SJSA1 (cell line): Measurements from ENCODE around the gene DUSP2. TPM values are rescaled to one million over a fixed set of nuclear protein-coding genes. Genes with fewer than 3 reads are reported as not detected.
A peak's percentile ranks its signal among the peaks of the same experiment; 100 is the strongest.
"Not testable (repeated sequence)": the region's sequence is repeated elsewhere in the genome, so short reads cannot be mapped to it uniquely, and the experiment has no call there.

Source experiments
- DNase-seq, 2 experiments: peaks; one replicate each; pipeline ENCODE4 v3.0.0-alpha.2; 2015 to 2020; ENCODE audit warnings: low spot score in 2 of 2, low read depth in 1 of 2
- H3K27ac ChIP-seq: fragments of 250-450 bp; sonication (Bioruptor Pico); 2 replicates; pipeline ENCODE4 v1.5.1; 2020; ENCODE audit warnings: mild to moderate bottlenecking, moderate library complexity
- H3K27me3 ChIP-seq: fragments of 250-450 bp; sonication (Bioruptor Pico); replicated peaks from 2 replicates; pipeline ENCODE4 v1.5.1; 2020; ENCODE audit warnings: mild to moderate bottlenecking, moderate library complexity
- H3K36me3 ChIP-seq: fragments of 250-450 bp; sonication (Bioruptor Pico); 2 replicates; pipeline ENCODE4 v1.5.1; 2020; ENCODE audit warnings: mild to moderate bottlenecking
- H3K4me1 ChIP-seq: fragments of 250-450 bp; sonication (Bioruptor Pico); replicated peaks from 2 replicates; pipeline ENCODE4 v1.6.1; 2021; ENCODE audit warnings: mild to moderate bottlenecking
- H3K4me3 ChIP-seq: fragments of 250-450 bp; sonication (Bioruptor Pico); 2 replicates; pipeline ENCODE4 v1.5.1; 2020; ENCODE audit warnings: mild to moderate bottlenecking
- H3K9me3 ChIP-seq: fragments of 250-450 bp; sonication (Bioruptor Pico); replicated peaks from 2 replicates; pipeline ENCODE4 v1.5.1; 2020; ENCODE audit warnings: mild to moderate bottlenecking
- total RNA-seq: library from RNA; depleted of rRNA; stranded (reverse); fragments of >200 nt; shearing (Covaris generic); gene quantifications from 2 replicates; pipeline ENCODE4 v1.2.3, GENCODE V29; 2014

The DUSP2 gene
- total RNA-seq, 1 experiment from 2014 or later: 0.24 TPM

DNA sequence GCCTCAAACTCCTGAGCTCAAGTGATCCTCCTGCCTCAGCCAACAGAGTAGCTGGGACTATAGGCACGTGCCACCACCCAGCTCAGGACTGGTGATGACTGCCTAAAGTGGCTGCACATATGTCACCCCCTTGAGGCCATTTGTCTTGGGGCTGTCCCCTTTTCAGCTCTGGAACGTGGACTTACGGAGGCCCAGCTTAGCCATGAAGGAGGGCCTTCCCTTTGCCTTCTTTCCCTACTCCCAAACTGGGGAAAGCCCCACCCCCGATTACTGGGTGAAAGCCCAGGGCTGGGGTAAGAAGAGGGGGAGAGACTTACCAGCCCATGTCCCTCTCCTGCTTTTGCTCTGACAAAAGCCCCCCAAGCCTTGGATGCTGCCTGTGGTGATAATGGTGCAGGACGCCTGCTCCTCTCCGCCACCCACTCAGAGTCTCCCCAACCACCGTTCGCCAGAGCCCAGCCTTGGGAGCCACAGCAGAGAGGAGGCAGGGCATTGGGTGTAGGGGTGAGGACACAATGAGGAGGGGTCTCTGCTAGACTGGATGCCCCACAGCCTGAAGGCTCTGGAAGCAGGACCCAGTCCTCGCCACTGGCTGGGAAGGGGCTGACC lies 2.5 kb upstream of the DUSP2 start:
- H3K9me3 ChIP-seq: peaks cover 4% of the 10 kb centered on the region
- no peak for DNase-seq
- H3K4me3 ChIP-seq: no peak overlapping the region
- H3K36me3 ChIP-seq: peaks cover 6% of the 10 kb centered on the region; the same call in 1 of the 2 replicates
- H3K27ac ChIP-seq: no peak overlapping the region
- H3K4me1 ChIP-seq: peaks cover 44% of the 10 kb centered on the region
- H3K27me3 ChIP-seq: peaks cover 14% of the 10 kb centered on the region

- H3K9me3 ChIP-seq: peaks cover 4% of the 10 kb centered on the region
- H3K27ac ChIP-seq: no peak overlapping the region
- H3K4me3 ChIP-seq: no peak overlapping the region
- peaks cover 44% of the 10 kb centered on the region for H3K4me1 ChIP-seq
- H3K36me3 ChIP-seq: peaks cover 6% of the 10 kb centered on the region; the same call in 1 of the 2 replicates
- H3K27me3 ChIP-seq: peaks cover 14% of the 10 kb centered on the region
- DNase-seq: no peak
These were observed 1.8 kb upstream of the DUSP2 start for GRCh38 chr2:96146881-96147592.

- H3K4me1 ChIP-seq: peaks cover 44% of the 10 kb centered on the region
These were observed 1.1 kb upstream of the DUSP2 start for GRCh38 chr2:96146153-96146880.

GRCh38 chr2:96145848-96146152 lies 560 bp upstream of the DUSP2 start:
- peaks cover 44% of the 10 kb centered on the region for H3K4me1 ChIP-seq
- peaks cover 4% of the 10 kb centered on the region for H3K9me3 ChIP-seq
- H3K27ac ChIP-seq: no peak overlapping the region
- H3K4me3 ChIP-seq: no peak overlapping the region
- H3K27me3 ChIP-seq: peaks cover 14% of the 10 kb centered on the region
- DNase-seq: no peak
- H3K36me3 ChIP-seq: peaks cover 6% of the 10 kb centered on the region; the same call in 1 of the 2 replicates

More at GRCh38 chr2:96146153-96146880, 1.1 kb upstream of the DUSP2 start:
- Histone ChIP-seq H3K36me3 (peaks cover 6% of the 10 kb centered on the region; the same call in 1 of the 2 replicates), H3K4me3 (no peak overlapping the region), H3K27ac (no peak overlapping the region), H3K9me3 (peaks cover 4% of the 10 kb centered on the region), H3K27me3 (peaks cover 14% of the 10 kb centered on the region)
- DNase-seq: no peak

- DNase-seq: no peak
- Histone ChIP-seq H3K4me3 (peak overlapping the region; percentile 38), H3K9me3 (peaks cover 4% of the 10 kb centered on the region), H3K27me3 (peaks cover 14% of the 10 kb centered on the region), H3K36me3 (peaks cover 6% of the 10 kb centered on the region; the same call in 1 of the 2 replicates), H3K27ac (no peak overlapping the region), H3K4me1 (peaks cover 44% of the 10 kb centered on the region)
These were observed 682 bp downstream of the DUSP2 start for GRCh38 chr2:96144481-96145035.

- H3K27ac ChIP-seq: no peak overlapping the region
- peaks cover 4% of the 10 kb centered on the region for H3K9me3 ChIP-seq
- H3K27me3 ChIP-seq: peaks cover 14% of the 10 kb centered on the region
- H3K36me3 ChIP-seq: peaks cover 6% of the 10 kb centered on the region; the same call in 1 of the 2 replicates
- peaks cover 40% of the 10 kb centered on the region for H3K4me1 ChIP-seq
- no peak for DNase-seq
- no peak overlapping the region for H3K4me3 ChIP-seq
These were observed 1.3 kb downstream of the DUSP2 start for GRCh38 chr2:96143848-96144480.

DNA sequence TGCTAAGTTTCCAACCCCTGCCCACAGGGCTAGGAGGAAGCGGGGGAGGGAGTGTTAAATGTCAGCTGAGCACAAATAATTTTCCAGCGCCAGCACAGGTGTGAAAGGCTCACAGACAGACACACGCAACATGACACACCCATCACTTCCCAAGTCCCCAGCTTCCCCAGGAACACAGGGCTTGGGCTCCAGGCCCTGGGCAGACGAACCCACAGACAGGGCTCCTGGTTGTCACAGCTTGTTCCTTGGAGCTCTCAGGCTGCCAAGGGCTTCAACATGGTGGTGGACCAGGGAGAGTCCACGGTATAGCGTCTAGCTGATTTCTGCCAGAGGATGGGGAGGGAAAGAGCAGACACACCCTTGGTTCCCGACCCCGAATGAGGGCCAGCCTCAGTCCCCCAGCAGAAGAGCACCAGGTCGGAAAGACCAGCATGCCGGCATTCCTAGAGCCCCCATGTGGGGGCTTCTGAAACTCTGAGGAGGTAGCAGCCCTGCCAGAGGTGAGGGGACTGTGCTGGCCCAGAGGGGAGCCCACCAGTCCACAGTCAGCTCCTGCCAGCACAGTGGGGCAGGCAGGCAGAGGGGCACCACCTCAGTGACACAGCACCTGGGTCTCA lies 1.9 kb downstream of the DUSP2 start:
- Histone ChIP-seq H3K9me3 (peaks cover 4% of the 10 kb centered on the region), H3K4me3 (no peak overlapping the region), H3K4me1 (peaks cover 34% of the 10 kb centered on the region), H3K27me3 (peaks cover 14% of the 10 kb centered on the region), H3K27ac (no peak overlapping the region), H3K36me3 (peaks cover 6% of the 10 kb centered on the region; the same call in 1 of the 2 replicates)
- DNase-seq: no peak

GRCh38 chr2:96142217-96143113 lies 2.8 kb downstream of the DUSP2 start:
- H3K27ac ChIP-seq: no peak overlapping the region
- DNase-seq: no peak
- H3K36me3 ChIP-seq: peaks cover 6% of the 10 kb centered on the region; the same call in 1 of the 2 replicates
- H3K9me3 ChIP-seq: peaks cover 4% of the 10 kb centered on the region
- H3K27me3 ChIP-seq: peaks cover 14% of the 10 kb centered on the region
- H3K4me1 ChIP-seq: peaks cover 25% of the 10 kb centered on the region
- no peak overlapping the region for H3K4me3 ChIP-seq

- H3K27me3 ChIP-seq: peaks cover 14% of the 10 kb centered on the region
- H3K4me3 ChIP-seq, DNase-seq, H3K27ac ChIP-seq, H3K9me3 ChIP-seq, H3K36me3 ChIP-seq: not testable (repeated sequence)
- peaks cover 17% of the 10 kb centered on the region for H3K4me1 ChIP-seq
These were observed 3.6 kb downstream of the DUSP2 start for GRCh38 chr2:96141624-96141967.

DNA sequence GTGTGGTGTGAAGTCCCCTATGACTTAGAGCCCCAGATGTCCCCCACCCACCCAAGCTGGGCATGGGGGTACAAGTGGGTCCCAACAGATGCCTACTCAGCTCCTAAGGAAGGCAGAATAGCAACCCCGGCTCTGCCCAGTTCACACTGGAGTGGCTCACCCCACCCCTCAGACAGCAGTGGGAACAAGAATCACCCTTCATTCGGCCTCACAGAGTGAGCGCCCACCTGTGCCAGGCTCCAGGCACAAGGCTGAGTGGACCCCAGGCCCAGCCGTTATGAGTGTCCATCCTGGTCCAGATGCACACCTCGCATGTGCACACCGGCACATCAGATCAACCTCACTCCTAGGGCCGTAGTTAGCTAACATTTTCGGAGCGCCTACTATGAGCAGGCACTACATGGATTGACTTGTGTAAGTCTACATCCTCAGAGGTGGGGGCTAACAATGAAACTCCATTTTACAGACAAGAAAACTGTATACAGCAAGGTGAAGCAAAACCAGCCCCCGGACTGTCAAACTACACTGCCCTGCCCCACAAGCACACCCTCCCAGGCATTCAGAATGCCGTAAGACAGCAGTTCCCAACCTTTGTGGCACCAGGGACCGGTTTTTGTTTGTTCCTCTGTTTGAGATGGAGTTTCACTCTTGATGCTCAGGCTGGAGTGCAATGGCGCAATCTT lies 4.2 kb downstream of the DUSP2 start:
- H3K27me3 ChIP-seq: peaks cover 16% of the 10 kb centered on the region
- H3K27ac ChIP-seq: no peak overlapping the region

DNA sequence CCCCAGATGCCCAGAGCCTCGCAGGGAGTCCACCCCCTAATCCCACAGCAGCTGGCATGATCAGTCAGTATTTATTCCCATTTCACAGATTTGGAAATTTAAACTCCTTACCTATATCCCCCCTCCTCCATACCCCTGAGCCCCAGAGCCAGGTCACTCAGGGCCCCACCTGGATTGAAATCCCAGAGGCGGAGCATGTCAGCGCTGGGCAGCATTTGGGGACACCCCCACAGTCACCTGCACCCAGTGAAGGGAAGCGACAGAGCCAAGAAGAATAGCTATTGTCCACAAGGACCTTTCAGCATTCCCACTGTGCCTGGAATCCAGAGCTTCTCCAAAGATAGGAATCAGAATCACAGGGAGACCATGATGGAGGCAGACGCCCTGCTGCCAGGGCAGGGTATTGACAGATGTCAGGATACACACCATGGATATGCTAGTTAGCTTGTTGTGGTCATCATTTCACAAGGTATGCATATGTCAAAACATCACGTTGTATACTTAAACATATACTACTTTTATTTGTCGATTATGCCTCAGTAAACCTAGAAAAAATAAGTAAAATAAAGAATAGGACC lies 6.0 kb downstream of the DUSP2 start:
- H3K27ac ChIP-seq: no peak overlapping the region
- peaks cover 11% of the 10 kb centered on the region for H3K27me3 ChIP-seq
- no peaks in the 10 kb centered on the region for H3K36me3 ChIP-seq
- H3K4me3 ChIP-seq: no peak overlapping the region
- DNase-seq: no peak
- no peaks in the 10 kb centered on the region for H3K9me3 ChIP-seq
- no peaks in the 10 kb centered on the region; the same call in 1 of the 2 replicates for H3K4me1 ChIP-seq

More for the DNA sequence above, 4.2 kb downstream of the DUSP2 start:
- Histone ChIP-seq H3K9me3 (peaks cover 4% of the 10 kb centered on the region), H3K4me1 (peaks cover 14% of the 10 kb centered on the region), H3K4me3 (no peak overlapping the region), H3K36me3 (peaks cover 6% of the 10 kb centered on the region; the same call in 1 of the 2 replicates)
- DNase-seq: no peak
